ENCODE data around the gene MCAT.

DNA sequence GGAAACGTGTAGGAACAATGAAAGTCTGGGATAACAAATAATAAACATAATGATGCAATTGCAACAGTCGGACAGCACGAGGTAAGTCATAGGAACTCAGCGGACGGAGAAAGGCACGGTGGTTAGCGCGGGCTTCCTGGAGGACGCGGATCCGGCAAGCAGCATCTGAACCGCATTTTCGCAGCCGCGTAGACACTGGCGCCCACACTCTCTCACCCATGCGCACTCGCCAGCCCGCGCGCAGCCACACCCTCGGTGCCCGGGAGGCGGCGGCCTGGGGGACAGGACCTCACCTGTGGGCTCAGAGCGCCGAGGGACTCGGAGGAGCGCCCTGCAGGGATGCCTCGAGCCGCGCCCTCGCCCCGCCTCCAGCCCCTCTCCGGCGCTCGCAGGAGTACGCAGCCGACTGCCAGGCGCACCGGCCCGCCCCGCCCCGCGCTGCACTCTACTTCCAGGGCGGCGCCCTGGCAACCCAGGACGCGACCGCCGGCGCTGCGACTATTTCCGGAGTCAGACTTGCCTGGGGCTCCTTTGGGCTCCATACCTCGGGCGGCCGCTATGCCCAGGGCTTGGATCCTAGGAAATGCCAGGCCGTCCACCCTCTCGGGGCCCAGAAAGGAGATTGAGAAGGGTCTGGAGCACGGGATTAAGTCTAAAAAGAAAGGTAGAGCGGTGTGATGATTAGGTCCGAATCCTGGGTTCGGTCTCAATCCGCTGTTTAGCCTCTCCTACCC is 54.0 kb downstream of the MCAT start, which contains the start of gene TTLL1:
- TF ChIP-seq EZH2 (IDR thresholded peaks at IDR 0.05; ENCODE audit: insufficient read depth, poor library complexity, severe bottlenecking) = no peak
- no peak for TF ChIP-seq EZH2phosphoT487 (IDR thresholded peaks at IDR 0.05; ENCODE audit: insufficient read depth, low read depth)
